Fibroblast of lung (primary cell): Measurements from ENCODE around the gene ZBTB8A.

ENCODE experiments used
- CTCF ChIP-seq, 2 donors: IDR thresholded peaks in 1 of 2; conservative IDR thresholded peaks in 1 of 2; 1 replicate in 1 of 2; 2 replicates in 1 of 2; pipeline ENCODE4 v1.5.1; 2011 to 2012; ENCODE audit warnings: low read length in 2 of 2, control low read depth in 1 of 2, inconsistent platforms in 1 of 2, low read depth in 1 of 2, mild to moderate bottlenecking in 1 of 2
- EZH2 ChIP-seq: IDR thresholded peaks from 2 replicates; pipeline ENCODE4 v1.5.1; 2012; ENCODE audit warnings: low read length, control low read depth, mild to moderate bottlenecking; ENCODE audit errors: missing control alignments

GRCh38 chr1:32652244-32652962, 113.2 kb downstream of the ZBTB8A start:
- TF ChIP-seq CTCF (conservative IDR thresholded peaks at IDR 0.05 in 1 of 2, IDR thresholded peaks at IDR 0.05 in 1 of 2; ENCODE audit: low read depth in 1 of 2, low read length in 2 of 2) (no peak), EZH2 (no peak)
